Liver (tissue), 9 donors: ENCODE data around the gene AMIGO2. TPM values are rescaled to one million over a fixed set of nuclear protein-coding genes. Genes with fewer than 3 reads are reported as not detected.

Experiments
- DNase-seq: peaks from one replicate; pipeline ENCODE4 v3.0.0-alpha.2; 2017; ENCODE audit warnings: low spot score
- H3K27ac ChIP-seq, 2 donors: one replicate each; pipeline ENCODE4 v1.7.0; 2013; ENCODE audit warnings: inconsistent platforms in 2 of 2, low read length in 2 of 2, control low read depth in 1 of 2, low read depth in 1 of 2, mild to moderate bottlenecking in 1 of 2
- H3K27me3 ChIP-seq, 4 donors: one replicate each; pipeline versions ENCODE4 v1.6.1 to v1.7.0; 2013; ENCODE audit warnings: low read length in 3 of 4, inconsistent platforms in 1 of 4, mild to moderate bottlenecking in 1 of 4, moderate library complexity in 1 of 4; ENCODE audit not compliant: control insufficient read depth in 4 of 4, insufficient read depth in 4 of 4
- H3K36me3 ChIP-seq, 4 donors: one replicate each; pipeline versions ENCODE4 v1.6.1 to v1.7.0; 2013; ENCODE audit warnings: low read length in 3 of 4, mild to moderate bottlenecking in 3 of 4, low read depth in 1 of 4, moderate library complexity in 1 of 4; ENCODE audit not compliant: control insufficient read depth in 4 of 4, insufficient read depth in 3 of 4
- H3K4me1 ChIP-seq, 4 donors: one replicate each; pipeline versions ENCODE4 v1.6.1 to v1.7.0; 2013; ENCODE audit warnings: low read length in 3 of 4, mild to moderate bottlenecking in 3 of 4, moderate library complexity in 1 of 4; ENCODE audit not compliant: control insufficient read depth in 4 of 4, insufficient read depth in 4 of 4
- H3K4me3 ChIP-seq, 3 donors: one replicate each; pipeline versions ENCODE4 v1.6.1 to v1.7.0; 2013; ENCODE audit warnings: low read length in 3 of 3, control low read depth in 1 of 3, low read depth in 1 of 3, mild to moderate bottlenecking in 1 of 3
- H3K9ac ChIP-seq, 2 donors: one replicate each; pipeline ENCODE4 v1.7.0; 2013; ENCODE audit warnings: low read length in 2 of 2, mild to moderate bottlenecking in 2 of 2, moderate library complexity in 2 of 2, control low read depth in 1 of 2, low read depth in 1 of 2
- H3K9me3 ChIP-seq, 4 donors: one replicate each; pipeline versions ENCODE4 v1.6.1 to v1.7.0; 2013; ENCODE audit warnings: low read length in 3 of 4; ENCODE audit not compliant: control insufficient read depth in 4 of 4
- ATF3 ChIP-seq: IDR thresholded peaks from 2 replicates; pipeline ENCODE4 v1.6.1; 2016; ENCODE audit warnings: antibody characterized with exemption
- EGR1 ChIP-seq, 2 donors: IDR thresholded peaks; 2 replicates each; pipeline ENCODE4 v1.6.1; 2016 to 2018; ENCODE audit warnings: antibody characterized with exemption in 2 of 2, low read depth in 2 of 2
- FOXA1 ChIP-seq: IDR thresholded peaks from 2 replicates; pipeline ENCODE4 v1.6.1; 2016; ENCODE audit warnings: antibody characterized with exemption
- FOXA2 ChIP-seq: IDR thresholded peaks from 2 replicates; pipeline ENCODE4 v1.6.1; 2016; ENCODE audit warnings: antibody characterized with exemption
- GABPA ChIP-seq, 2 donors: IDR thresholded peaks in 1 of 2; conservative IDR thresholded peaks in 1 of 2; 2 replicates each; pipeline ENCODE4 v1.6.1; 2016; ENCODE audit warnings: antibody characterized with exemption in 2 of 2, mild to moderate bottlenecking in 1 of 2, moderate library complexity in 1 of 2
- HNF4A ChIP-seq, 2 donors: conservative IDR thresholded peaks; 2 replicates each; pipeline ENCODE4 v1.6.1; 2016; ENCODE audit warnings: antibody characterized with exemption in 2 of 2, mild to moderate bottlenecking in 2 of 2
- HNF4G ChIP-seq: IDR thresholded peaks from 2 replicates; pipeline ENCODE4 v1.6.1; 2016; ENCODE audit warnings: antibody characterized with exemption
- JUND ChIP-seq, 2 donors: IDR thresholded peaks; 2 replicates each; pipeline ENCODE4 v1.6.1; 2016; ENCODE audit warnings: antibody characterized with exemption in 2 of 2
- MAX ChIP-seq: IDR thresholded peaks from 2 replicates; pipeline ENCODE4 v1.6.1; 2016; ENCODE audit warnings: antibody characterized with exemption
- NR2F2 ChIP-seq: IDR thresholded peaks from 2 replicates; pipeline ENCODE4 v1.6.1; 2016; ENCODE audit warnings: antibody characterized with exemption
- RAD21 ChIP-seq, 2 donors: IDR thresholded peaks; 2 replicates each; pipeline ENCODE4 v1.6.1; 2016; ENCODE audit warnings: antibody characterized with exemption in 2 of 2, mild to moderate bottlenecking in 2 of 2
- REST ChIP-seq: IDR thresholded peaks from 2 replicates; pipeline ENCODE4 v1.6.1; 2016; ENCODE audit warnings: antibody characterized with exemption, mild to moderate bottlenecking
- RXRA ChIP-seq, 2 donors: IDR thresholded peaks; 2 replicates each; pipeline ENCODE4 v1.6.1; 2017 to 2018; ENCODE audit warnings: antibody characterized with exemption in 2 of 2, mild to moderate bottlenecking in 1 of 2
- SP1 ChIP-seq: IDR thresholded peaks from 2 replicates; pipeline ENCODE4 v1.6.1; 2018; ENCODE audit warnings: antibody characterized with exemption, mild to moderate bottlenecking
- TAF1 ChIP-seq: conservative IDR thresholded peaks from 2 replicates; pipeline ENCODE4 v1.6.1; 2016; ENCODE audit warnings: antibody characterized with exemption, mild to moderate bottlenecking
- YY1 ChIP-seq: IDR thresholded peaks from 2 replicates; pipeline ENCODE4 v1.6.1; 2016; ENCODE audit warnings: antibody characterized with exemption, mild to moderate bottlenecking
- ZBTB33 ChIP-seq: IDR thresholded peaks from 2 replicates; pipeline ENCODE4 v1.6.1; 2016; ENCODE audit warnings: antibody characterized with exemption
- WGBS: extraction: QIAGEN DNeasy Blood & Tissue Kit; methylation state at CpG from one replicate; pipeline ENCODE4 v1.1.7; 2013; 5-methylcytosine and 5-hydroxymethylcytosine counted together
- polyA plus RNA-seq, 2 donors: library from polyadenylated mRNA; stranded (reverse) in 1 of 2; unstranded in 1 of 2; fragments of 200-250 nt in 1 of 2; fragments of >200 nt in 1 of 2; fragmentation: Nextera tagmentation in 1 of 2; extraction: Ambion mirVana in 1 of 2; gene quantifications; one replicate each; pipeline versions ENCODE4 v1.2.1 to v1.2.3, GENCODE V29; 2013 to 2015
- total RNA-seq, 2 donors: library from RNA; depleted of rRNA; stranded (reverse); fragments of >200 nt; gene quantifications; one replicate each; pipeline ENCODE4 v1.2.3, GENCODE V29; 2014
- donor health status: healthy.
- donor health status: healthy.
- donor health status: healthy.
- donor health status: healthy.
- donor health status: healthy.

AMIGO2 gene
- total and polyA plus RNA-seq, 4 donors, result 1.2 to 3.5 (median 2.3) TPM

GRCh38 chr12:47085815-47086252, 6.1 kb upstream of the AMIGO2 start:
- Histone ChIP-seq H3K27me3 (no peaks in the 10 kb centered on the region), H3K4me3 (no peak overlapping the region), H3K9ac (no peak overlapping the region), H3K27ac (no peak overlapping the region), H3K36me3 (no peaks in the 10 kb centered on the region), H3K4me1 (no peaks in the 10 kb centered on the region), H3K9me3 (no peaks in the 10 kb centered on the region)
- 62% methylated on average over 6 of the region's 6 CpGs for WGBS
- TF ChIP-seq RXRA (IDR thresholded peaks at IDR 0.05) (peak in 1 of 2 donors; percentile 21), JUND (IDR thresholded peaks at IDR 0.05) (peak; percentile 52 to 60), GABPA (IDR thresholded peaks at IDR 0.05 in 1 of 2, conservative IDR thresholded peaks at IDR 0.05 in 1 of 2) (no peak), TAF1 (no peak), FOXA1 (no peak), NR2F2 (no peak), HNF4A (conservative IDR thresholded peaks at IDR 0.05) (no peak)
- DNase-seq, result no peak

- H3K27me3 ChIP-seq, result no peaks in the 10 kb centered on the region
- no peak overlapping the region for H3K9ac ChIP-seq
- no peaks in the 10 kb centered on the region for H3K9me3 ChIP-seq
- no peak for DNase-seq
- peaks cover 0 to 9% (median 2%) of the 10 kb centered on the region in 4 donors for H3K4me1 ChIP-seq
- WGBS, result 89% methylated on average over 1 of the region's 1 CpG
- no peak overlapping the region for H3K27ac ChIP-seq
- TF ChIP-seq FOXA2 (no peak), SP1 (no peak), HNF4G (no peak), TAF1 (no peak), REST (no peak), RAD21 (IDR thresholded peaks at IDR 0.05) (no peak), EGR1 (IDR thresholded peaks at IDR 0.05; ENCODE audit: low read depth in 2 of 2) (no peak), ATF3 (no peak), YY1 (no peak), JUND (IDR thresholded peaks at IDR 0.05) (no peak)
- H3K36me3 ChIP-seq, result no peaks in the 10 kb centered on the region
- no peak overlapping the region for H3K4me3 ChIP-seq
Measured at GRCh38 chr12:47084172-47084571, 4.4 kb upstream of the AMIGO2 start.

- no peak overlapping the region for H3K4me3 ChIP-seq
- H3K9me3 ChIP-seq, result no peaks in the 10 kb centered on the region
- no peaks in the 10 kb centered on the region for H3K27me3 ChIP-seq
- 72% methylated on average over 7 of the region's 7 CpGs for WGBS
- no peak overlapping the region for H3K27ac ChIP-seq
- no peak overlapping the region for H3K9ac ChIP-seq
- no peak for DNase-seq
- H3K36me3 ChIP-seq, result no peaks in the 10 kb centered on the region
- peaks cover 0 to 17% (median 5%) of the 10 kb centered on the region in 4 donors for H3K4me1 ChIP-seq
- TF ChIP-seq FOXA2, result no peak
- no peak for TF ChIP-seq RAD21 (IDR thresholded peaks at IDR 0.05)
- TF ChIP-seq SP1, result no peak
- TF ChIP-seq GABPA (IDR thresholded peaks at IDR 0.05 in 1 of 2, conservative IDR thresholded peaks at IDR 0.05 in 1 of 2), result no peak
- no peak for TF ChIP-seq RXRA (IDR thresholded peaks at IDR 0.05)
- TF ChIP-seq MAX, result no peak
- TF ChIP-seq EGR1 (IDR thresholded peaks at IDR 0.05; ENCODE audit: low read depth in 2 of 2), result no peak
- TF ChIP-seq JUND (IDR thresholded peaks at IDR 0.05), result no peak
- TF ChIP-seq NR2F2, result no peak
- TF ChIP-seq ZBTB33, result no peak
- TF ChIP-seq YY1, result no peak
- no peak for TF ChIP-seq ATF3
Measured at GRCh38 chr12:47082796-47083621, 3.2 kb upstream of the AMIGO2 start.
